ENCODE data around the gene UIMC1.

The UIMC1 gene

GRCh38 chr5:177041936-177042335, 35.4 kb upstream of the UIMC1 start:
- H3K4me3 ChIP-seq (ENCODE audit: low read length): no peak overlapping the region
- DNase-seq (ENCODE audit: low read depth): no peak
- TF ChIP-seq CTCF (conservative IDR thresholded peaks at IDR 0.05; ENCODE audit: low read depth, low read length): no peak

GRCh38 chr5:177040814-177041420, 34.3 kb upstream of the UIMC1 start:
- no peak overlapping the region for H3K4me3 ChIP-seq (ENCODE audit: low read length)
- no peak for TF ChIP-seq CTCF (conservative IDR thresholded peaks at IDR 0.05; ENCODE audit: low read depth, low read length)
- peak; percentile 69 for DNase-seq (ENCODE audit: low read depth)

- DNase-seq (ENCODE audit: low read depth): no peak
- no peak overlapping the region for H3K4me3 ChIP-seq (ENCODE audit: low read length)
- TF ChIP-seq CTCF (conservative IDR thresholded peaks at IDR 0.05; ENCODE audit: low read depth, low read length): no peak
Measured at GRCh38 chr5:177036921-177037320, 30.3 kb upstream of the UIMC1 start.

GRCh38 chr5:177036443-177036842, 29.9 kb upstream of the UIMC1 start:
- TF ChIP-seq CTCF (conservative IDR thresholded peaks at IDR 0.05; ENCODE audit: low read depth, low read length): no peak
- no peak overlapping the region for H3K4me3 ChIP-seq (ENCODE audit: low read length)
- no peak for DNase-seq (ENCODE audit: low read depth)

- TF ChIP-seq CTCF (conservative IDR thresholded peaks at IDR 0.05; ENCODE audit: low read depth, low read length): no peak
- DNase-seq (ENCODE audit: low read depth): no peak
- H3K4me3 ChIP-seq (ENCODE audit: low read length): no peak overlapping the region
Measured at GRCh38 chr5:177035976-177036375, 29.4 kb upstream of the UIMC1 start.

GRCh38 chr5:177029498-177029897, 22.9 kb upstream of the UIMC1 start:
- no peak for TF ChIP-seq CTCF (conservative IDR thresholded peaks at IDR 0.05; ENCODE audit: low read depth, low read length)
- no peak overlapping the region for H3K4me3 ChIP-seq (ENCODE audit: low read length)
- DNase-seq (ENCODE audit: low read depth): no peak

- no peak for TF ChIP-seq CTCF (conservative IDR thresholded peaks at IDR 0.05; ENCODE audit: low read depth, low read length)
- no peak for DNase-seq (ENCODE audit: low read depth)
- no peak overlapping the region for H3K4me3 ChIP-seq (ENCODE audit: low read length)
Measured at GRCh38 chr5:177027665-177028064, 21.1 kb upstream of the UIMC1 start.

Measured in retinal pigment epithelial cell (primary cell).